ENCODE results near the gene ATP8A2.
A peak's percentile ranks its signal among the peaks of the same experiment; 100 is the strongest.
"Not testable (repeated sequence)": the region's sequence is repeated elsewhere in the genome, so short reads cannot be mapped to it uniquely, and the experiment has no call there.

The ATP8A2 gene

DNA sequence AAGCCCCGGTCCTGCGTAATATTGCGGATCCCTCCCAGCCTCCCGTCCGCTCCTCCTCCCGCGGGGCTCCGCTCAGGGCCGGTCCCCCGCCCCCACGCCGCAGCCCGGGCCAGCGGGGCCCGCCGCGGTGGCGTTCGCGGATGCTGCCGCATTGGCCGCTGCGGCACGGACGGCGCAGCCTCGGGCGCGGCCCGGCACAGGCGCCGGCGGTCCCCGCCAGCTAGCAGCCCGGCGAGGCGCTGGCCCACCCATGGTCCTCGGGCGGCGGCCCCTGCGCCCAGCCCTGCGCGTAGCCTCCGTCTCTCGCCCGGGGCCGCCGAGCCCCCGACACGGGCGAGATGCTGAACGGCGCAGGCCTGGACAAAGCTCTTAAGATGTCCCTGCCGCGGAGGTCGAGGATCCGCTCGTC lies at the start of gene ATP8A2:
Gene ATP8A2 (plus strand): TSS at position 100 of the 409 bp plus-strand sequence. CDS start 239 bp downstream, at position 339.
- DNase-seq (ENCODE audit: low read depth) = no peak

- no peak for DNase-seq (ENCODE audit: low read depth)
Measured at GRCh38 chr13:25324100-25324499, 47.7 kb upstream of the ATP8A2 start.

DNA sequence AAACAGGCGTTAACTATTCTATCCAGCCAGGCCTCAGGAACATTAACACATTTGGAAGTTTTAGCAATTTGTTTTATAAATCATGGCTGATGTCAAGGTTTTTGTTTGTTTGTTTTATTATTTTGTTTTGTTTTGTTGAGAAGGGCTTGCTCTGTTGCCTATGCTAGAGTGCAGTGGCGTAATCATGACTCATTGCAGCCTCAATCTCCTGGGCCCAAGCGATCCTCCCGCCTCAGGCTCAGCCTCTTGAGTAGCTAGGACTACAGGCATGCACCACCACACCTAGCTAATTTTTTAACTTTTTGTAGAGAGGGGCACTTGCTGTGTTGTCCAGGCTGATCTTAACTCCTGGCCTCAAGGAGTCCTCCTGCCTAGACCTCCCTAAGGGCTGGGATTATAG lies 42.1 kb upstream of the ATP8A2 start:
- no peak for DNase-seq (ENCODE audit: low read depth)

- no peak for DNase-seq (ENCODE audit: low read depth)
Measured at GRCh38 chr13:25330541-25330940, 41.2 kb upstream of the ATP8A2 start.

DNA sequence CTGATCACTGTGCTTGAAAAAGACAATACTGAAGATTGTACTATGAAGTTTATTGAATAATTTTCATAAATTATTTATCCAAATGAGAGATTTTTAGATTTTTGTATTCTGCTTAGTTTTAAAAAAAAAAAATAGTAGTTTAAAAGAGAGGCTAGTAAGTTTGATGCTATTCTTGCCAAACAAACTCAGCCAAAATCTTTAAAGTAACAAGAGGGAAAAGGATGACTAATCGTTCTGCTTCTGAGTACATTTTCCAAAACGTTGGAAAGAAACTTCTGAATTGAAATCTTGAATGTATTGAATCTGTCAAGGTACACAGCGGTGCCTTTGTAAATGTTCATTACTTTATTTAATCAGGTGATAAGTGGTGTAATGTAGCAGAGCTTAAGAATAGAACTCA lies 35.9 kb upstream of the ATP8A2 start:
- DNase-seq (ENCODE audit: low read depth) = no peak

DNA sequence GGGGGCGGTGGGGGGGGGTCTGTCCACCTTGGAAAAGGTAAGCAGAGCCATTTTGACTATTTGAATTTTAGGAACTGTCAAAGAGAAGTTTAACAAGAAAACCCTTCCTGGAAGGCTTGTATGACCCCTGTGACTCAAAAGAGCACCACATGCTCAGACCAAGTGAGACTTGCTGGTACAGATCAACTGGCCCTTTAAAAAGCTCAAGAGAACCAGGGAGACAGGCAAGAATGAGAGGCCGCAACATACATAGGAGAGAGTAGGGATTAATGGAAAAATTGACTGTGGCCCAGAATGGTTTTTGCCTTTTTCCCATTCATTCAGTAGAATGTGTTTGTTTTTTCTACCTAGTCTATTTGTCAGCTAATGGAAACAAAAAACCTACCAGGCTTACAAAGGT lies 26.2 kb upstream of the ATP8A2 start:
- no peak for DNase-seq (ENCODE audit: low read depth)

DNA sequence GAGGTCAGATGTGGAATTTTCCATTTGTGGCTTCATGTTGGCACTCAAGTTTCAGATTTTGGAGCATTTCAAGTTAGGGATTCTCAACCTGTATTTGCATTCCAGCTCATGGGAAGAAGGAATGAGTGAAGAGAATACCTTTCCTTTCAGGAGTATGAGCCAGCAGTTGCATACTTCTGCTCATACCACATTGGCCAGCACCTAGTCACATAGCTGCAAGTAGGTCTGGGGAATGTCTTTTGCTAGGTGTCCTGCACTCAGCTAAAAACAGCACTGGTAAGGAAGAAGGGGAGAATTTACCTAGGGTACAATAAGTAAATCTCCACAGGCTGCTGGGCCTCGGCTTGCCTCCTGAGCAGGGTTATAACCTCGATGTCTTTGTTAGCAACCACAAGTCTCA lies 24.6 kb upstream of the ATP8A2 start:
- DNase-seq (ENCODE audit: low read depth) = no peak

DNA sequence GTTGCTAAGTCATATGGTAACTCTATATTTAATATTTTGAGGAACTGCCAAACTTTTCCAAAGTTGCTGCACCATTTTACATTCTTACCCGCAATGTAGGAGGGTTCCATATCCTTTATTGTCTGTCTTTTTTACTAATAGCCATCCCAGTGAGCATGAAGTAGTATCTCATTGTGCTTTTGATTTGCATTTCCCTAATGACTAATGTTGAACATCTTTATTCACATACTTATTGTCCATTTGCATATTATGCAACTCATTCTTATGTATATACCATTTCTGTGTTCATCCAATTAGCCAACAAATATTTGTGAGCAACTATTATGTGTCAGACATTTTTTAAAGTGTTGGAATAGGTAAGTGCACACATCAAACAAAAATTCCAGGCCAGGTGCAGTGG lies 20.4 kb upstream of the ATP8A2 start:
- DNase-seq (ENCODE audit: low read depth) = no peak

DNA sequence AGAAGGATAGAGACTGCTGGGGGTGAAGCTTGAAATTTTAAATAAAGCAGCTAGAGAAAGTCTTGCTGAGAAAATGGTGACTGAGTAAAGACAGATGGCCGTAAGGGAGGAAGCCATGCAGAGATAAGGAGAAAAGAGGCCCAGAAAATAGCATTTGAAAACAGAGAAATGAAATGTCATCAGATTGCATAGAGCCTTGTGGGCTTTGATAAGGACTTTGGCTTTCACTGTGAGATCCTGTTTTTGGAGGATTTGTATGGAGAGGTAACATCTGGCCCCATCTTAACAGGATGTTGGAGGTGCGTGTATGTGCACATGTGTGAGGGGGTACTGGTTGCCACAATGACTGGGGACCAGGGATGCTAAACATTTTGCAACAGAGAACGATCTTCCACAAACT lies 19.5 kb upstream of the ATP8A2 start:
- no peak for DNase-seq (ENCODE audit: low read depth)

DNA sequence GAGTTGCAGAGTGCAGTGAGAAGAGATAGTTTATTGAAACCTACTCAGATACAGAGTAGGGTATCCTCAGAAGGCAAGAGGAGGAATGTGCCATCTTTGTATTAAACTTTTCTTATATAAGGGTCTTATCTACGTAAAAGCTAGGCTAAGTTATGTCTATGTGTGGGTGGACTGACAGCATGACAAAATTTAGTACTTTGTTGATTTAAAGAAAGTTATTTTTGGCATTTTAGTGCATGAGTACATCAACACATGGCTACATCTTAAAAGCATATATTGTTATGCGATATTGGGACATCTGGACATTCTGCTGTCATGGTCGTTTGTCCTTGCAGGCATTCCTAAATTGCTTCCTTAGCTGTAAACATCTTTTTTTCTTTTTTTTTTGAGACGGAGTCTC lies 19.0 kb upstream of the ATP8A2 start:
- DNase-seq (ENCODE audit: low read depth) = no peak

DNA sequence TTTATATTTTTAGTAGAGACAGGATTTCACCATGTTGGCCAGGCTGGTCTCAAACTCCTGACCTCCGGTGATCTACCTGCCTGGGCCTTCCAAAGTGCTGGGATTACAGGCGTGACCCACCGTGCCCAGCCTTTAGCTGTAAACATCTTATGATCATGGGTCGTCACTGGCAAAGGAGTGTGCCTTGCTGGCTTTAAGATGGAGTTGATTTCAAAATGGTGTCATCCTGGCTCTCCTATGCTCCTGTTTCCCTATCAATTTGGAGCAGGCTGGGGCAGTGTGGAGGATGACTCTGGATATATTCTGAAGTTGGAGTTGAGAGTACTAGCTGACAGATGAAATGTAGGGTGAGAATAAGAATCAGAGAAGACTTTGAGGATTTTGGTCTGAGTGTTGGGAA lies 18.4 kb upstream of the ATP8A2 start:
- no peak for DNase-seq (ENCODE audit: low read depth)

GRCh38 chr13:25354377-25354776 lies 17.4 kb upstream of the ATP8A2 start:
- DNase-seq (ENCODE audit: low read depth) = no peak

DNA sequence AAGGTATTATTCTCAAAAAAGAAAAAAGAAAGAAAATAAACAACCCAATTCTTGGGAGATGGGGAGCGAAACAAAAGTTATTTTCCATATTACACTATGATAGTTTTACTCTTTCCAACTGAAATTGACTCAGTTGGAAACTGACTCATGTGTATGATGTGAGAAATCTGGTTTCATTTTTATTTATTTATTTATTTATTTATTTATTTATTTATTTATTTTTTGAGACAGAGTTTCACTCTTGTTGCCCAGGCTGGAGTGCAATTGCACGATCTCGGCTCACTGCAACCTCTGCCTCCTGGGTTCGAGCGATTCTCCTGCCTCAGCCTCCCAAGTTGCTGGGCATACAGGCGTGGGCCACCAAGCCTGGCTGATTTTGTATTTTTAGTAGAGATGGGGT lies 11.3 kb upstream of the ATP8A2 start:
- not testable (repeated sequence) for DNase-seq (ENCODE audit: low read depth)

- no peak for DNase-seq (ENCODE audit: low read depth)
Measured at GRCh38 chr13:25365720-25366235, 6.0 kb upstream of the ATP8A2 start.

DNA sequence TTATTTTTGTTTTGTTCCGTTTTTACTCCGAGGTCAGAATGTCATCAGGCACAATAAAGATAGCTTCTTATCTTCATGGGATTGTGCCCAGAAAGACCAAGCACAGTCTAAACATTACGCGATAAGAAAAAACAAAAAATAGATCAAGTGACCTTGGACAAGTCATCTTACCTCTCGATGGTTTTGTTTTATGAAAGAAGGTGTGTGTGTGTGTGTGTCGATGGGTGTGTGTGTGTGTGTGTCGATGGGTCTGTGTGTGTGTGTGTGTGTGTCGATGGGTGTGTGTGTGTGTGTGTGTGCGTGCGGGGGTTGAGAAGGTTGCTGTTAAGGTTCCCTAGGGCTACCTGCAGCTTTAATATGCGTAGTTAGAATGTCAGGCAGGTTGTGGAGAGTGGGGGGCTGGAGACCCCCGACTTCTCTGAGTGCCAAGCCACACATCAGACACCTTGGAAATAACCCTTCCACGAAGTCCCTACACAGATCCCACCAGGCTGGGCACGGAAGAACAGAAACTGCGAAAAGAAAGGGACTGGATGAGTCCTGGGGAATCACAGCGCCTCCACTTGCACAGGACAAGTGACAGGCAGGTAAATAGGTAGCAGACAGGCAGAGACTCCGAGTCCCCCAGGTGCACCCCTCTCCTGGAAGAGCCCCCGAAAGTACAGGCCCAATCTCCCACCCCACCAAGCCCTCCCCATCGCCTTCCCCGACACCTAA lies 458 bp upstream of the ATP8A2 start:
- no peak for DNase-seq (ENCODE audit: low read depth)

GRCh38 chr13:25372284-25373081 lies 709 bp downstream of the ATP8A2 start:
- DNase-seq (ENCODE audit: low read depth) = no peak

- peak; percentile 9 for DNase-seq (ENCODE audit: low read depth)
Measured at GRCh38 chr13:25375727-25376358, 4.1 kb downstream of the ATP8A2 start.

GRCh38 chr13:25377244-25377962 lies 5.6 kb downstream of the ATP8A2 start:
- no peak for DNase-seq (ENCODE audit: low read depth)

GRCh38 chr13:25378528-25378927 lies 6.8 kb downstream of the ATP8A2 start:
- DNase-seq (ENCODE audit: low read depth) = no peak

DNA sequence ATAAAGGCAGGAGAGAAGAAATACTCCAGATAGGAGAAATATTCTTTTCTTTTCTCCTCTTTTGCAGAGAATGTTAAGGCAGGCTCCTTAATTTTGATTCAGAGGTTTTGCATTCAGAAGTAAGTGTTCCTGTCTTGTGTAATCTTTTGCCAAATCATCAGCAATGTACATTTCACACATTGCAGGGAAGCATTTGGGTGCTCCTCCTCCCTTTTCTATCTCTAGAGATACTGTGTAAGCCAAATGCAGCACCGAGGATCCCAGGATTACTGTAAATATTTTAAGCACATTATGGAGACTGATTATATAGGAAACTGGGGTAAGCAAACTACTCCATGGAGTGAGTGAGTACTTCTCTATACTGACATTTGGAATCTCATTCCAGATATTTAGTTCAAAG lies 7.2 kb downstream of the ATP8A2 start:
- DNase-seq (ENCODE audit: low read depth) = no peak

DNA sequence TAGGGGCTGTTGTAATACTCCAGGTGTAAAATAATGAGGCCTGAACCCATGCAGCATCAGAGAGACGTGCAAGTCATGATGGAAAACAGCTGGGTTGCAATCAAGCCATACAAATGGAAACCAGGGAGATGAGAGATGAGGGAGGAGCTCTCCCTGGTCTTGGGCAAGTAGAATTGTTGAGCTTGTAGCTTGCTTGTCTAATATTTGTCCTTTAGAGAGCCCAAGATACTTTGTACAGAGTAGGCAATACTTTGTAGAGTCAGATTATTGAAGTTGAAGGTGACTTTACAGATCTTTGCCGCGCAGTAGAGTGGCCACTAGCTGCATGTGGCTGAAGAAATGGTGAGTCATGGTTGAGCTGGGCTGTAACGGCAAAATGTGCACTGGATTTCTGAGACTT lies 8.3 kb downstream of the ATP8A2 start:
- DNase-seq (ENCODE audit: low read depth) = no peak

DNA sequence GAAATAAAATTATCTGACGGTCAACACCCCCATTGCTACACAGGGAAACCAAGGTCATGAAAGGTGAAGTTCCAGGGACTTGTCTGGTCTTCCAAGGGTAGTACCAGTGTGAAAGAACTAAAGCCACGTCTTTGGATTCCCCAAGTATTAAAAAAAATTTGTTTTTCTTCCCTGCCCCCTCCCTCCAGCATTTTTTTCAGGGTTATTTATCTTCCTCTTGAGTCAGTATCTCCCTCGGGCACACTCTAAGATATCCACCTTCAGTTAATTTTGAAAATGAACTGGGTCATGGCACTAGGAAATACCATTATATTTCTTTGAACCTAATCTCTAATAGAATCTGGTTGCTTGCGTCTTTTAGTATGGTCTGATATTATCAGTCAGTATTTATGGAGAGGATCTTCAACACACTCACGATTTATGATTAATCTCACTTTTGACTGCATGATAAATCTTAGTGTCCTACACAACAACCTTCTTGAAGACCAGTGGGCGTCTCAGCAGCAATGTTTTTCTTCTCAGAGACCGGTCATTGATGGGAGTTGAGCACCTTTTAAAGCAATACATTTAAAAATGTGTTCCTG lies 9.1 kb downstream of the ATP8A2 start:
- no peak for DNase-seq (ENCODE audit: low read depth)

Measured in GM04504 (cell line).